Activated T-helper 1 cell treated with anti-CD3 and anti-CD28 coated beads, Interleukin-2, amount 50 U/mL, for 16 hours (primary cell): ENCODE data around the gene FTO.

ENCODE experiments used
- DNase-seq, 2 donors: peaks; one replicate each; pipeline ENCODE4 v3.0.0-alpha.2; 2020; ENCODE audit warnings: low read depth in 1 of 2, low spot score in 1 of 2

FTO gene

GRCh38 chr16:53781023-53781605 is 77.2 kb downstream of the FTO start:
- DNase-seq: no peak

GRCh38 chr16:53782148-53782547 is 78.2 kb downstream of the FTO start:
- DNase-seq: no peak

- no peak for DNase-seq
Observed at GRCh38 chr16:53784291-53784690, 80.3 kb downstream of the FTO start.

- no peak for DNase-seq
Observed at GRCh38 chr16:53785044-53785443, 81.1 kb downstream of the FTO start.

GRCh38 chr16:53785916-53786315 is 82.0 kb downstream of the FTO start:
- DNase-seq: no peak

- no peak for DNase-seq
Observed at GRCh38 chr16:53787423-53787822, 83.5 kb downstream of the FTO start.

- DNase-seq: no peak
Observed at GRCh38 chr16:53789137-53789536, 85.2 kb downstream of the FTO start.

- no peak for DNase-seq
Observed at GRCh38 chr16:53792161-53792951, 88.4 kb downstream of the FTO start.

- no peak for DNase-seq
Observed at GRCh38 chr16:53803451-53803850, 99.5 kb downstream of the FTO start.

- no peak for DNase-seq
Observed at GRCh38 chr16:53803998-53804397, 100.0 kb downstream of the FTO start.

- DNase-seq: no peak
Observed at GRCh38 chr16:53804467-53804866, 100.5 kb downstream of the FTO start.

GRCh38 chr16:53805113-53805512 is 101.2 kb downstream of the FTO start:
- no peak for DNase-seq

GRCh38 chr16:53805752-53806151 is 101.8 kb downstream of the FTO start:
- no peak for DNase-seq

GRCh38 chr16:53809088-53809932 is 105.4 kb downstream of the FTO start:
- DNase-seq: no peak

- DNase-seq: no peak
Observed at GRCh38 chr16:53812914-53813313, 109.0 kb downstream of the FTO start.

GRCh38 chr16:53814801-53815200 is 110.8 kb downstream of the FTO start:
- no peak for DNase-seq

- no peak for DNase-seq
Observed at GRCh38 chr16:53816211-53816836, 112.4 kb downstream of the FTO start.

- no peak for DNase-seq
Observed at GRCh38 chr16:53817117-53817755, 113.3 kb downstream of the FTO start.

- DNase-seq: no peak
Observed at GRCh38 chr16:53817812-53818550, 114.0 kb downstream of the FTO start.

- no peak for DNase-seq
Observed at GRCh38 chr16:53821487-53821886, 117.5 kb downstream of the FTO start.
